Stimulated activated CD4-positive, alpha-beta T cell treated with anti-CD3 and anti-CD28 coated beads, Interleukin-2, amount 100 ng/mL, for 24 hours (primary cell): ENCODE measurements around the gene FAM167B.
A peak's percentile ranks its signal among the peaks of the same experiment; 100 is the strongest.

ENCODE experiments used
- DNase-seq, 2 donors: peaks; one replicate each; pipeline ENCODE4 v3.0.0-alpha.2; 2020

Gene FAM167B

DNA sequence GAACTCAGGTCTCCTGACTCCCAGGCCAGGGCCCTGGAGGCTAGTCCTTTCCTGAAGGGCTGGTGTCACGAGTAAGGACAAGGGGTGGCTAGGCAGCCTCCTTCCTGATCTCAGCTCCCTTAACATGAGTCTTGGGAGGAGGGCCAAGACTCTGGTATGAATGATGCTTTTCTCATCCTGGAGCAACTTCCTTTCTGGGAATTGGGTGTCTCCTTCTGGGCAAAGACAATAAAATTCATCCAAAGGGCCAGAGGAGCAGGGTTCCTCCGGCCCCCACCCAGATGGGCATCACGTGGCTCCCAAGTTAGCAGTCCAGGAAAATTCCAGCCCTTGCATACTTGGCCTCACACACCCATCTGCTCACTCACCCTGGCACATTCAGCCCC lies at the start of gene FAM167B:
Gene FAM167B, plus strand, starts transcription at position 335 of the 386 bp plus-strand sequence. CDS start 200 bp downstream, outside the sequence.
- no peak for DNase-seq

DNA sequence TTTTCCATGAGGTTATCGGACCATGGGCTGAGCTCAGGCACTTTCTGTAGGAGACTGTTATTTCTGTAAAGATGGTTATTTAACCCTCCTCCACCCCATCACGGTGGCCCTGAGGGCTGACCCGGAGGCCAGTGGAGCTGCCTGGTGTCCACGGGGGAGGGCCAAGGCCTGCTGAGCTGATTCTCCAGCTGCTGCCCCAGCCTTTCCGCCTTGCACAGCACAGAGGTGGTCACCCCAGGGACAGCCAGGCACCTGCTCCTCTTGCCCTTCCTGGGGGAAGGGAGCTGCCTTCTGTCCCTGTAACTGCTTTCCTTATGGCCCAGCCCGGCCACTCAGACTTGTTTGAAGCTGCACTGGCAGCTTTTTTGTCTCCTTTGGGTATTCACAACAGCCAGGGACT lies 49.2 kb upstream of the FAM167B start:
- DNase-seq = no peak

DNA sequence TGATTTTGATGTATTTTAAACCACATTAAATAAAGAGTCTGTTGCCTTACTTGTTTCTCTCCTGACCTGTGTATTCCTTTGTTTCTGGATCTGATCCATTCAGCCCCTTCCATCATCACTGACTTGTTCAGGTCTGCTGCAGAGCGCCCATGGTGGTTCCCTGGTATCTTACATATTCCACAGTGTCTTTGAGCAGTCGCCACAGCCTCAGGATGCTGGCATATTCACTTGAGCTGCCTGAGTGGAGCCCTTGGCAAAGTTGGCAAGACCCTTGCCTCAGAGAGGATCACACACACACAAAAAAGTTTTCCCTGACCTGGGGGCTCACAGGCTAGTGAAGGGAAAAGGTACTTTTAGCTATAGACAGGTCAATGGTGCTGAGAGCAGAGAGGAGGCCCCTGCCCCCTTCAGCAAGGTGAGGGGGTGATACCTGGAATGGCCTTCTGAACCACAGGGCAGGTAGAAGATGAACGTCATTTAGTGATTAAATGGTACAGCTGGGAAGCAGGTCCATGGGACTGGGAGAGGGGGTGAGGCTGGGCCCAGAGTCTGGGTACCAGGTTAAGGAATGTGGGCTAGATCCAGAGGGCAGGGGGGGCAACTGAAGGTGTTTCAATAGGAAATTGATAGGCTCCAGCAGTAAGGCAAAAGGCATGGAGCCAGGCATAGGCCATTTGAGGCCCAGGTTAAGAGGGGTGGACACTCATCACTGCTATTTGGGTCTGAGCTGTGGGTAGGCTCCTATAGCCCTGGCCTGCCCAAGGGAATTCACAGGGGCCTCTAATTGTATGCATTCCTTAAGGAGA lies 48.6 kb upstream of the FAM167B start:
- no peak for DNase-seq

DNA sequence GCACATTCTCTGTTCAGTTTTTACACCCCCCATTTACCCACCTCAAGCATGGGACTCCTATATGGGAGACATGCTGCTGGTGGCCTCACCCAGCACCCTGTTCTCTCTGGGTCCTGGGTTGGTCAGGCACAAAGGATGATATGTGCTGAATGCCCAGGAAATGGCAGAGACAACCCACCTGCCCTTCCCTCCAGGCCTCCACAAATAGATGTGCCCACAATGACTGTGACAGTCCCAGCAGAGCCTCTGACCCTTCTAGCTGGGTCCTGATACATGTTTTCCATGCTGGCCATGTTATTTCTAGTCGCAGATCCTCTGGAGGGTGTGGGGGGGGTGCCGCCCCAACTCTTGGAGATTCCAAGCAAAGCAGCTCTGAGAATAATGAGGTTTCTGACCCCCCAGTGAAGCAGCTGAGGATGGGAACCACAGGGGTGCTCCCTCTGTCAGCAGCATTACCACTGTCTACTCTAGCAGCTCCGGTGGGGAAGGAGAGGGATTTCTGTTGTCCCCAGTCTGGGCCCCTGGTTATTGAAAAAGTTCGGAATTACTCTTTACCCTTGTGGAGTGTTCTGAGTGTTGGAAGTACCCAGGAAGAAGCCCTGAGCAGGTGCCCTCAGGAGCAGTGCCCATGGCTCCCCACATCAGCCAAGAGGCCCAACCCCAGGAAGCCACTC lies 47.8 kb upstream of the FAM167B start:
- DNase-seq = no peak

DNA sequence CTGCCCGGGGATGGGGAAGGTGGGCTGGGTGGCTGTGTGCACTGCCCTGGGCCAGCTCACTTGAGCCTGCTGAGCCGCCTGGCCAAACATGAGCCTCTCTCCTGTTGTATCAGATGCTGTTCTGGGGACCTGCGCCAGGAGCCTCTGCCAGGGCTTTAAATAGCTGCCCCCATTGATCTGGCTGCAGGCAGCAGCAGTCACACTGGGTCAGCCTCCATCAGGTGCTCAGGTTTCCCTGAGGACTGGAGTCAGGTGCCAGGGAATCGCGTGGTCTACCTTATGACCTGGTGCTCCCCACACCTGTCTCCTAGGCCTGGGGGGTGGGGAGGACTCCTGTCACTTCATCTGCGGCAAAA lies 47.3 kb upstream of the FAM167B start:
- DNase-seq = no peak

DNA sequence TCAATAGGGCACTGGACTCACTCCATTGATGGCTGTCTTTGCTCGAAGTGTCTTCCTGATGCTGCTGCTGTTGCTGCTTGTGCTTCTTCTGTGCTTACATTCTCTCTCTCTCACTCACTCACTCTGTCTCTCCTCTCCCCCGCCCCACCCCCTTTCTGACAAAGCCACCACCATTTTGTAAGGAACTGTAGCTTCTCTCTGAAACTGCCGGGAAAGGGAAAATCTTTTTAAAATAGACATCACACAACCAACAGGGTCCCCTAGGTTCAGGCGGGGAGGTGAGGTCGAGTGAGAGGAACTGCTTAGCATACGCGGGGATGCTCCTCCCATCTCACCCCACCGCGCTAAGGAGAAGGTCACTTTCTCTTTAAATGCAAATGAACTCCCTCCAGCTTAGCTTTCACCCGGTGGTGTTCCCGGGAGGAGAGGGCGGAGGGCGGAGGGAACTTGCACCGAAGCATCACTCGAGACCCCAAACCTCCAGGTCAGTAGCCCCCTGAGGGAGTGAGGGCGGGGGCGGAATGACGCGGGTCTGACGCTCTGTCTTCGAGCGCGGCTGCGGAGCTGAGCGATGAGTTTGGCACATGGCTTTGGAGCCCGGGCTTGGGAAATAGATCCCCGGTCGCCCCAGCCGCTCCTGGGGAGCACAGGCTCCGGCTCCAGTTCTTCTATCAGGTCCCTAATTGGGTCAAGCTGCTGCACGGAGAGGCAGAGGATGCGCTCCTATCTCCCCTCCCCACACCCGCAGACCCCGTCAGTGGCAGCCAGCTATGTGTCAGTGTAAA lies 46.6 kb upstream of the FAM167B start, which contains the start of gene CCDC28B:
Gene CCDC28B, plus strand, starts transcription at position 370 of the 785 bp plus-strand sequence. CDS start 1,341 bp downstream, outside the sequence.
- peak; percentile 50 to 54 for DNase-seq

DNA sequence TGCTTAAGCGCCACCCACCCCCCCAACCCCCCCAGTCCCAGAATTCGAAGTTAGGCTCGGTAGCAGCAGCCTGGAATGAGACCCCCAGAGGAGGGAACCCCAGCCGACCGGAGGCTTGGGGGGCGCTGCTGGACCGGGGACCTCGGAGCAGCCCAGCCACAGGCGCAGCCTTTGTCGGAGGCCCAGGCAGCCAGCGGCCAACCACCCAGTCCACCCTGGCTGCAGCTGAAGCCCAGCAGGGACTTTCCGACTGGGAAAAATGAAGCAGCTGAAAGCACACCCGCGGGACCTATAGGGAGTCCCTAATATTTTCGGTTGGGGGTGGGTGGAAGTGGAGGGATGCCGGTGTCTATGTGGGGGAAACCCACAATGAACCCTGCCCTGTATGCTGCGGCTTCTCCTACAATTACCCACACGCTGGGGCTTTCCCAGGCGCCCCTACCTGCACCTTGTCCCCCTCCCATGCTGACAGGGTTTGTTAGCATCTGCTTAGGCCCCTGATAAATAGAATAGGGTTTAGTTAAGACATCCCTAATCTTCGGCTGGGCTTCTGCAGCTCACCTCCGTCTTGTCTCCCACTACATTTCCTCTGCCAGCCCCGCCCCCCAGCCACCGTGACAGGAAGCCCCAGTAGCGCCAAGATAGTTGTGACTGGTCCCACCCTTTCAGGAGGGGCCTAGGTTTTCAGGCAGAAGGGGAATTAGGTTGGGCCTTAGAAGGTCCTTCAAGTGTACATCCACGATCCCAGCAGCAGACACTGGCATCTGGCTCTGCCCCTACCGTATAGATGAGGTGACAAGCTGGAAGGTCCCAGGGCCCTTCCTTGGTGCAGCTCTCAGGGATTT lies 45.8 kb upstream of the FAM167B start:
- peak; percentile 80 to 85 for DNase-seq

DNA sequence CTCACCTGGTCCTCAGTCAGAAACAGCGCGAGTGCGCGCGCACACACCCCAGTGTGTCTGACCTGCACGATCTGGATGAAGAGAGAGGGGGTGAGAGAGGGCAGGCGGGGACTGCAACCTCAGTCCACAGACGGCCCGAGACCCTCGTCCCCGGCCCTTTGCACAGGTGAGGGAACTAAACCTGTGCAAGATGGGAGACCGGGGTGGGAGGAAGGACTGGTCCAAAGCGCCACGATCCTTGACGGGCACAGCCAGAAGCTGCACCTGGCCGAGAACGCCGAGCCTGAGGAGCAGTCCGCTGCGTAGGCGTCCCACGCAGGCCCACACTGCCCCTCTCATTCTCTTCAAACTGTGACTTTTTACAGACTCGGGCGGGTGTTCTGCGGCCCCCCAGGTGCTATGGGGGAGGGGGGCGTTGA lies 42.1 kb upstream of the FAM167B start:
- no peak for DNase-seq

DNA sequence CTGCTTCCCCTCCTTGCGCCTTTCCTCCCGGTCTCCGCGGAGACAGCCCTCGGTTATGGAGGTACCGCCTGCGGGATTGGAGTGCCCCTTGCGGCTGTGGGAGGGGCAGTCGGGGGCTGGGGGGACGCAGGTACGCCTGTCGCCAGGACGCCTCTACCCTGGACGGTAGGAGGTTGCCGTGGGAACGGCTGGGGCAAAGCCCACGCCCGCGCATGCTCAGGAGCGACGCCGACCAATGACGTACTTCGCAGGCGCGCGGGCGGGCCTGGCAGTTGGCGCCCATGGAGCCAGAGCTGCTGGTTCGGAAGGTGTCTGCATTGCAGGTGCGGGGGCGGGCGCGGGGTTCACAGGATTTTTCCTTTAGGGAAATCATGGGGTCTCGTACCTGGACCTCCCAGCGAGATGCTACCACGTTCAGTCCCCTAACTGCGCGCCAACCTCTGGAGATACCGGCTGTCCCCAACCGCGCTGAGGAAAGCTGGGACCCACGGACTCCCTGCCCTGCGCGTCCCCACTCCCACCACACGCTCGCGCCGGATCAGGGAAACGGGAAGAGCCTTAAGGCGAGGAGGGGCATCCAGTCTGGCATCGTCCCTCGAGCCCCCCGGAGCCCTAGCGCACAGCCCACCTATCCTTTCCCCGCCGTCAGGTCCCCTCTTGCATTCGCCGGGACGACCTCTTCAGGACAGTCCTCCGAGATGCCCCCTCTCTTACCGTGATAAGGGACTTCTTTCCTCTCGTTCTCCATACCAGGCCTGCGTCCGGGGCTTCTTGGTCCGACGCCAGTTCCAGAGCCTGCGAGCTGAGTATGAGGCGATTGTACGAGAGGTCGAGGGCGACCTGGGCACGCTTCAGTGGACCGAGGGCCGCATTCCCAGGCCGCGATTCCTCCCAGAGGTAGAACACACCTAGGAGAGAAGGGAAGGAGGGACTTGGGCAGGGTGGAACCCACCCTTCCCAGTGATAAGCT lies 41.3 kb upstream of the FAM167B start, which contains the start of gene IQCC:
Gene IQCC, plus strand, starts transcription at position 271 of the 970 bp plus-strand sequence. Its CDS starts 11 bp downstream, at position 282.
- peak; percentile 85 to 90 for DNase-seq

DNA sequence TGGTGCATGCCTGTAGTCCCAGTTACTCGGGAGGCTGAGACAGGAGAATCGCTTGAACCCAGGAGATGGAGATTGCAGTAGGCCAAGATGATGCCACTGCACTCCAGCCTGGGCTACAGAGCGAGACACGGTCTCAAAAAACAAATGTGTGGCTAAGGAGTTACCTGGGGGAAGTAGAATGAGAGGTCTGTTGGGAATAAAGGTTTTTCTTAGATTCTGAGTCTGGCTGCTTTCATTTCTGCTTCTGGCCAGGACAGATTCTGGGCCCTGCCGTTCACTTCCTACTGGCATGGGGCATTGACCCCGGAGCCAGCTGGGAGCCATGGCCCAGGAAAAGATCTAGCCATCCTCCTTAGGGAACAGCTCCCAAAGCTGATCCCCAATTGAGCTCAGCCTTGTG lies 38.6 kb upstream of the FAM167B start:
- no peak for DNase-seq

DNA sequence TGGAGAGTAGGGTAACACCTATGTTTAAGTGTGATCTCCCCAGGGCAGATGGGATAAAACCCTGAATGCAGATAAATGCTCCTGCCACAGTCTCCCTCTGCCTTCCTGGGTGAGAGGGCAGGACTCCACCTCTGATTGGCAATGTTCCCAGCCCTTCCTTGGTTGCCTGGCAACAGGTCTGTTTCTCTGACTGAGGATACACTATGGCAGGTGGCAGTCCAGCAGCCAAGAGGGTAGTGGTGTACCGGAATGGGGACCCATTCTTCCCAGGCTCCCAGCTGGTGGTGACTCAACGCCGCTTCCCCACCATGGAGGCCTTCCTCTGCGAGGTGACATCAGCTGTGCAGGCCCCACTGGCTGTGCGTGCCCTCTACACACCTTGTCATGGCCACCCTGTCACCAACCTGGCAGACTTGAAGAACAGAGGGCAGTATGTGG lies 38.1 kb upstream of the FAM167B start, which contains the start of gene DCDC2B:
Gene DCDC2B, plus strand, starts transcription at position 199 of the 438 bp plus-strand sequence. Its CDS starts 5 bp downstream, at position 204.
- no peak for DNase-seq

DNA sequence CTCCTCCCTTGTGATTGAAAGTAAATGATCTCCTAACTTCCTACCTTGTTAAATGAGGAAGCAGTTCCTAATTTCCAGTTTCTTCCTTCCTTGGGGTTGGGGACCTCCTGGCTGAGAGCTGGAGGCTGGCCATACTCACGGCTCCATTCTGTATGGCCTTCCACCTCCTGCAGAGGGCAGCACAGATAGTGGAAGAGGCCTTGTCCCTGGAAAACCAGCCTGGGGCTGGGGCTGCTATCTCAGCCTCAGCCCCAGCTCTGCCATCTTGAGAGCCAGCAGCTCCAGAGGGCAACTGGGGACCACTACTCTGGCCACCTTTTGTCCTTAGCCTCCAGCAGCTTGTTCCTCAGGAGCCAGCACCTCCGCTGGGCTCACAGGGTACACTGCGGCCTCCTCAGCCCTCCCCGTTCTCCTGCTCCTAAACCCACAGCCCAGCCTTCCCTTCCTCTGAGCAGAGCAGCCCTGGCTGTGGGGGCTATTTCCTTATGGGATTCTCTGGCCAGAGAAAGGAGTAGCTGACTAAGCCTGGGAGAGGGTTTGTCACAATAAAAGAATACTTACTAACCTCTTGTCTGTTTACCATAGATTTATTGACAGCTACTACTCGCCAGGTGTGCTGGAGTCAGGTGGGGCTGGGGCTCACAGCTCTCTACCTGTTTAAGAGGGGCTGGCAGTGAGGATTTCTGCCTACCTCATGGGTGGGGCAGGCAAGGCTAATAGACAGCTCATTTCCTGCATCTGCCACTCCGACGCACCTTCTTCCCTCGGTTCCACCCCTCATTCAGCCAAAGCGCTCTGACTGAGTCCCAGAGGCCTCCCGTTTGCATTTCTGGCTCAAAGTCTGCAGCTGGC lies 31.2 kb upstream of the FAM167B start:
- DNase-seq = peak; percentile 64 to 68

DNA sequence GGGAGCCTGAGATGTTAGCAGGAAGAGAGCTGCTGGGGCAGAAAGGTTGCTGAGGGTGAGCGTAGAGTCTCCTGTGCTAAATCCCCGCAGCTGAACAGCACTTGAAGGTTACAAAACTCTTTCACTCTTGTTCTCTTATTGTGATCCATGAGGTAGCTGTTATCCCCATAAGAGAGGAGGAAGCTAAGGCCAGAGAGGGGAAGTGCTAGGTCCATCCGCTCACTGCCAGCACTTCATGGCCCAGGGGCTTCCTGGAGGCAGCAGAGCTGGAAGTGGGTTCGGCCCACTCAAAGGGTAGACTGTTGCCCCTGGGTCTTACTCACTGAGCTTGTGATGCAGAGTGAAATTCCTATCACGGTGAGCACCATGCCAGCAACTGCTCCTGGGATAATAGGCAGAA lies 30.5 kb upstream of the FAM167B start:
- DNase-seq = no peak

DNA sequence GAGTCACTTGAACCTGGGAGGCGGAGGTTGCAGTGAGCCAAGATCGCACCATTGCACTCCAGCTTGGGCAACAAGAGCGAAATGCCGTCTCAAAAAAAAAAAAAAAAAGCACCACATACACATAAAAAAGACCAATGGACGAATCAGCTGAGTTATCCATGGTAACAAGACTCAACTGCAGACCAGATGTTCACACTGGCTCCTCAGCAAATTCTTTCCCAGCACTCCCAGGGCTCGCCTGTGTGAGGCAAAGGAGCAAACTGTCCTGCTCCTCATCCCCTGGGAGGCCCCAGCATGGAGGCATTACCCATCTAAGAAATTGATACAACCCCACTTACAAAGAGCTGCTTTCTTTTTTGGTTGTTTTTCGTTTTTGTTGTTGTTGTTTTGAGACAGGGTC lies 28.0 kb upstream of the FAM167B start:
- DNase-seq = no peak

DNA sequence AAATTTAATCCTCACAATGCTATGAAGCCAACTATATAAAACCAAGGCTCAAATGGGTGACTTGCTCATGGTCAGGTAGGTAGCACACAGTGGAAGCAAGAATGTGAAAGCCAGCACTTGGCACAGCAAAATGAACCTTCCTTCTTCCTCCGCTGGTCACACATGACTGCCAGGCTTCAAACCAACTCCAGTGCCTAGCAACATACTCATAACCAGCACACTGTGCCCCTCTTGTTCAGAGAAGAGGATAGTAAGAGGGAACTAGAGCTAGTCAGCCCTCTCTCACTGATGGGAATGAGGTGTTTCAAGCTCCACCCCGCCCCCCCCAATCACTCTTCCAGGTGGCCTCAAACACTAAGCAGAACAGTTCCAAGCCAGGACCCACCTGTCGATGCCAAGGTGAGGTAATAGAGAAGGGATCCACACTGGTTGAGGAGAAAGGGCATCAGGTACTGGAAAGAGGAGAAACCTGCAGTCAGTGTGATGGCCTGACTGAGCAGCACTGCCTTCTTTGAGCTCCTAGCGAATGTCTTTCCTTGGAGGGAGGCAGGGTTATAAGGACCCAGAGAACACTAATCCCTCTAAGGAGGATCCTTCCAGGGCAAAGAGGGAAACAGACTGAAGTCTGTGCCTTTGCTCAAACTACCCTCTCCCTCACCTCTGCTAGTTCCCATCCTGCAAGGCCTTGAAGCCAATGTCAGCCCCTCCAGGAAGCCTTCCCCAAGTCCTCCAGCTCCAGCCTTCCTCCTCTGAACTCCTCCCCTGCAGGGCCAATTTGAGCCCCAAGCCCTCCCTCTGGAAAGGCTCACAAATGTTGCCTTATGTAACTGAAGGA lies 26.1 kb upstream of the FAM167B start:
- DNase-seq = no peak

DNA sequence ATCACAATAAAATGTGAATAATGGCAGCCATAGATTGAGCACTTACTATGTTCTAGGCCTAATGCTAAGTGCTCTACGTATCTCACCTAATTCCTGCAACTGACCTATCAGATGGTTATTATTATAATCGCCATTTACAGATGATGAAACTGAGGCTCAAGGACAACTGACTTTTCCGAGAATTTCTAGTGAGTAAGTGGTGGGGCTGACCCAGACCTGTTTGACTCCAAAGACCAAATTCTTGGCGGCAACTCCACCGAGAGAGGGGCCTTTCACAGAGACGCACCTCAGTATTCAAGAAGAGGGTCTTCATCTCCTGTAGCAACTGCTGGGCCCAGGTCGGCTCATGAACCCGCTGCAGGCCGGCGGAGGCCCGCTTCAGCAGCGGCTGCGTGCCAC lies 25.4 kb upstream of the FAM167B start:
- no peak for DNase-seq

DNA sequence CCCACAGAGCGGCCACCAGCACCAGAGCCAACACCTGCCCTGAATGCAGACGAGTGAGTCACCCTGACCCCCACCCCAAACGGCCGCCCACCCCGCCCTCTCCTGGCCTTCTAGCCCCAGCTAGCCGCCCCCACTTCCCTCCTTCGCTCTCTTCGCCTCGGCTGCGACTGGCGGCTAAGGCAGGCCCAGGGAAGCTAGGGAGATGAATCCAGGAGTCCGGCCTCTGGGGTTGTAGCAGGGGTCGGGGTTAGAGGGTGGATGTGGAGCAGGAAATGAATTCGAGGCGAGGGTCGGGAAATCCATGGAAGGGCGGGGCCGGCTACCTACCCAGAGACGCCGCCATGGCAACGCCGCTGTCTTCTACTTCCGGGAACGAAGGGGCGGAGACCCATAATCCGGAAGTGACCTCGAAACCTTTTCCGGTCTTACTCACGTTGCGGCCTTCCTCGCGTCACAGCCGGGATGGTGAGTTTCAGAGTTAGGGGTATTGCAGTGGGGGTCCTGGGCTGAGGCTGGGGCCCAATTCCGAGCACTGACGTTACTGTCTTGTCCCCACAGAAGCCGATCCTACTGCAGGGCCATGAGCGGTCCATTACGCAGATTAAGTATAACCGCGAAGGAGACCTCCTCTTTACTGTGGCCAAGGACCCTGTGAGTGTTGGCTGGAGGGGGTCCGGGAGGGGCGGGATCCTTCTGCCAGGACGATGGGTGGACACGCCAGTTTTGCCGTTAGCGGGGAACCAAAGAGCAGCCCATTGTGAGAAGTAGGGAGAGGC lies 24.9 kb upstream of the FAM167B start, which contains the start of the genes EIF3I and TMEM234:
Gene EIF3I, plus strand, starts transcription at position 428 of the 776 bp plus-strand sequence. Its CDS starts 35 bp downstream, at position 463.
Gene TMEM234, minus strand, starts transcription at position 374 of the 776 bp plus-strand sequence. Its CDS starts 31 bp downstream, at position 343.
- peak; percentile 91 to 93 for DNase-seq

DNA sequence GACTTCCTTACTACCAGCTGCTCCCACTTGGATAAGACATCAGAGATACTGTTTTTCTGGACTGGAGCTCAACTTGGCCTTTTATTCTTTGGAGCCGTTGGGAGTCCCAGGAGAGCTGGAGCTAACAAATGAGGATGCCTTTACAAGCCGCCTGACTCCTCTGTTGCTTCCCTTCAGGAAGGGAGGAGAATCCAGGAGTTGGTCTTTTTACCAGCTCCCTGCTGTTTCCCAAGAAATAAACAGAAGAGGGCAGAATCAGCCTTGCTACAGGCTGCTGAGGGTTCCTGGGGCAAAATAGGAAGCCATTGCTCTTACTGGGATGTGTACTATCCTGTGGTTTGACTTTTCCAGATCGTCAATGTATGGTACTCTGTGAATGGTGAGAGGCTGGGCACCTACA lies 23.3 kb upstream of the FAM167B start:
- no peak for DNase-seq
